Measurements from ENCODE around the gene PTPMT1.

Gene PTPMT1

DNA sequence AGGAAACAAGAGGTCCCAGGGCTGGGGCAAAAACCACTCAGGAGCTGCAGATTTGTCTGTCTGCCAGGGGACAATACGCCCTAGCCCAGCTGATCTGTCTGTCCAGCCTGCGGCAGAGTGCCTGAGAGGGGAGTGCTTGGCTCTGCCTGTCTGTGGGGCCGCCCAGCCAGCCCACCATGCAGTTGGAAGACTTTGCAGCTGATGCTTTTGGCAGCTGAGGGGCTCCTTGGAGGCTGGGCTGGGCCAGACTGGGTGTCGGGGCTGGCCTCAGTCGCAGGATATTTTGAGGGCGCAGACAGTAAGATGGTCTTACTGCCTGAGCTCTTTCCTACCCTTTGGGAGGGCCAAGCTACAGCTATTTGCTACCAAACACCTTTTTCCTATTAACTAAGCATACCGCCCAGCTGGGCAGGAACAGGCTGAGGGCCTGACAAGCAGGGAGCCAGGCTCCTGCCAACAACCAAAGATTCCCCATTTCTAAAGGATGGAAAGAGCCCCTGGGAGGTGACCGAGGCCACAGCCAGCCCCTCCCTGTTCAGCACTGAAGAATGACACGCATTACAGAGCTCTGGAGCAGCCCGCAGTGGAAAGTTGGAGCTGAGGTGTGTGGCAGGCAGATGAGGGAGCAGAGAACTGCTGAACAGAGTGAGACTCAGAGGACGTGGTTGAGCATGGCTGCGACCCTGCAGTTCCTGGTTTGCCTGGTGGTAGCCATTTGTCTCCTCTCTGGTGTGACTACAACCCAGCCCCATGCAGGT, 20.9 kb downstream of the PTPMT1 start, which contains the start of gene FAM180B:
FAM180B (plus strand) TSS at position 581 of the 758 bp plus-strand sequence; CDS start at position 672, 91 bp downstream.
- DNase-seq: peak; percentile 82

DNA sequence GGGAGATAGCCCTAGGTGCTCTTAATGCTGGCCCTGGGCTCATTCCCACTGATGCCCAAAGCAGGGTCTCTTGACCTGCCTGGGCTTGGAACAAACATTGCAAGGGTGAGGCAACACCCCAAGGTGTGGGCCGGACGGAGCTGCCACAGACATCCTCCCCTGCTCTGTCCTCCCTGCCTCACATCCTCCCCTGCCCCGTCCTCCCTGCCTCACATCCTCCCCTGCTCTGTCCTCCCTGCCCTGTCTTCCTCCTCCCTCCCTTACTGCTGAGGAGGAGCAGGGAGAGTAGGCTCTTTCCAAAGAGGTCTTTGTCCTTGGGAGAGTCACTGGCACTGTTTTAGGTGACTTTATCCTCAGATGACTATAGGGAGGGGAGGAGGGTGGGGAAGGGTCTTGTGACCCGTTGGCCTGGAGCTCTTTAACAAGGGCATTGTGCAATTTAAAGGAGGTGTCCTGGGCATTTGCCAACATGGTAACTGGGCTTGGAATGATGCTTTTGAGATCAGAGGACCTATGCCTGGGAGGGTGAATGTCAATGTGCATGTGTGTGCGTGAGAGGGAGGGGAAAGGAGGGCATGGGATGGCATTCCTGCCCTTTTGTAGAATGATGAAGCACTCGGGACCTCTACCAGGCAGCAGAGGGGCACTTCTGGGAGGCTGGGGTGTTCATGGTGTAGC, 21.8 kb downstream of the PTPMT1 start:
- DNase-seq: no peak

- peak; percentile 72 for DNase-seq
Observed at GRCh38 chr11:47587723-47588326, 22.4 kb downstream of the PTPMT1 start.

DNA sequence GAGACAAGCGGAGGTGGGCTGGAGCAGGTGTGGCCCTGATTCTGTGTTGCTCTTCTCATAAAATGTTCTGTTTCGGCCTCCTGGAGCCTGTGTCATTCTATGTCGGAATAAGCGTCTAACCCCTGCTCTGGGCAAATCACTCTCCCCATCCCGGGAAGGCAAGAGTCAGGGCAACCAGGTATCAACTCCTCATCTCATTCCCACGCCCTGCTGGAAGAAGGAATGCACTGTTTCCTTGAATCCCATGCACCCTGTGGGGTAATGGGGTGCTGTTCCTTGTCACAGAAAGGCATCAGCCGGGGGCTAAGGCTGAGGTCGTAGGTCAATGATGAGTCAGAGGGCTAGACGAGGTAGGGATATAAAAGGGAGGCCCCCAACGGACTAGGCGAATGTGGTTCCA, 23.7 kb downstream of the PTPMT1 start:
- DNase-seq: no peak

- DNase-seq: peak; percentile 65
Observed at GRCh38 chr11:47589584-47589976, 24.2 kb downstream of the PTPMT1 start.

GRCh38 chr11:47589977-47590861, 24.8 kb downstream of the PTPMT1 start:
- DNase-seq: peak; percentile 79

DNA sequence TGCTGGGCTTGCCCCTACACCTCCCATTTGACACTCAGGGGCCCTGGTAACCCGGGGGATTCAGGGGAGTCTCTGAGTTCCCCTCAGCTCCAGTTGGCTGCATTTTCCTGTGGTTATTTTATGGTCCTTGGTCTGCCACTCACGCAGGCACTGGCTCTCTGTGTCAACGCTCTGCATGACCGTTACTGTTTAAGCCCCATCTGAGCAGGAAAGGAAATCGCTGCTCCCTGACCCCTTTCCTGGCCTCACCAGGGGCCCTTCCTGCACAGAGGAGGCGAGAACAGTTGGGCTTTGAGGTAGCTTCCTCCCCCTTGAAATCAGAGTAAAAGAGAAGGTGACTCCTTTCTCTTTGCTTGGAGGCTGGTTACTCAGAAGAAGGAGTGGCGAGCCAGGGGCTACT, 26.4 kb downstream of the PTPMT1 start:
- no peak for DNase-seq

GRCh38 chr11:47592251-47592650, 26.9 kb downstream of the PTPMT1 start:
- DNase-seq: no peak

DNA sequence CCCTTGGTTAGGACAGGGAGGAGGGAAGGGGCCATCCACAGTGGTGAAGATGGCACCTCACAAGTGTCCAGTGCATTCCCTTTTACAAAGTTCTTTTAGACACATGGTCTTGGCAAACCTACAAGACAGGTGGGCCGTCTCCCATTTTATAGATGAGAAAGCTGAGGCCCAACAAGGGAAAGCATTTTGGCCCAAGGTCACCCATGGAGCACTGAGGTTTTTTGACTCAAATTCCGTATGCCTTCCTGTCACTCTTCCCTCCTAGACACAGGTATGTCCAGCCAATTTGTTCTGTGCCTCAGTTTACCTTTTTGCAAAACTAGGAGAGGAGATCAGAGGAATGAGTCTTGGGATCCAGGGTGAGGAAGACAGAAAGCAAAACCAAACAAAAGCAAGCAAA, 27.6 kb downstream of the PTPMT1 start:
- DNase-seq: no peak

- DNase-seq: no peak
Observed at GRCh38 chr11:47593492-47593933, 28.1 kb downstream of the PTPMT1 start.

DNA sequence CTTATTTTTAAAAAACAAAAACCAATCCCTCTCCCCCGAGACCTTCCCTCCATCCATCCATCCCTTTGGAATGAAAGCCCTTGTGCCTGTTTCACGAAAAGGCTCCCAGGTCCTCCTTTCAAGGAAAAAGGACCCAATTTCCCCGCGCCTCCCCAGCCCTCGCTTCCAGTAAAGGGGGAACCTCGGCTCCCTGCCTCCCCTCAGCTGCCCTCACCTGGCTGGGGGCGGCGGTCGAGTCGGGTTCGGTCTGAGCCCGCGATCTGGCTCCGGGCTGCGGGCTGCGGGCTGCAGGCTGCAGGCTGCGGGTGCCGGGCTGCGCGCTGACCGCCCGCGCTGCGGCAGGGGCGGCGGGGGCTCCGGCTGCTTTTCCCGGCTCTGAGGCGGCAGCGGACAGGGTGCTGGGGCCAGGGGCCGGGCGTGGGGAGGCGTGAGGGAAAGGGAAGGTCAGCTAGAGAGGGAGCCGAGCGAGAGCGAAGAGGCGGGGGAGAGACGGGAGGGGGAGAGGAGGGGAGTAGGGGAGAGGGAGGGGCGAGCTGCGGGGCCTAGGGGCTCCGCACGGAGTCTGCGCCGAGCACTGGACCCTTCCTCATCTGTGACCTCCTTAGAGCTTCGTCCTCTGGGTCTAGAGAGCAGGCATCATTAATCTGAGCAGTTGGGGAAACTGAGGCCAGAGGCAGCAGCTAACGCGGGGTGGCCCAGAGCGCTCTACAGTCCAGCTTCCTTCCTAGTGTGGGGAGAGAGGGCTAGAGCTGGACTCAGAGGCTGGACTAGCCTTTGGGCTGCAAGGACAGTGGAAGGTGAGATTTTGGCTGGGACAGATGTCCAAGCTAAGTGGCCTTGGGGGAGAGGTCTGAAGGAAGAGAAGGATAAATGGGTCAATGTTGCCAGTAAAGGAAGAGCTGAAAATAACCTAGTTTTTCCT, 28.8 kb downstream of the PTPMT1 start, which contains the start of gene C1QTNF4:
C1QTNF4 (minus strand) TSS at position 478 of the 922 bp plus-strand sequence. CDS start 3,601 bp downstream, outside the sequence.
- DNase-seq: no peak

DNA sequence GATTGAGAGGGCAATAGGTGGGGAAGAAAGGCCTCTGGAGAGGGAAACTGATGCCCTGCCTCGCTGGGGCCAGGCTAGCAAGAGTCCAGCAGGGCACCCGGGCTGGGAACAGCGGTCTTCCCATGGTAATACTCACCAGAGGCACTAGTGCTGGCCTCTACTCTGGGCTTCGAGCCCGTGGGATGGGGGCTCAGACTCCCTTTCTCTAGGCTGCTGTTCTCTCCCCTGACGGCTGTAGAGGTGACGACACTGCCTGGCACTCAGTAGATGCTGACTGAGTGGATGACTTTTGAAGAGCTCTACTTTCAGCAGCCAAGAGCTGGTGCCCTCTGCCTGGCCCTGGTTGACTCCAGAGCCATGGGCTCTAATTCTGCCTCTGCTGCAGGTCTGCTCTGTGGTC, 29.6 kb downstream of the PTPMT1 start:
- DNase-seq: no peak

- DNase-seq: no peak
Observed at GRCh38 chr11:47595967-47596366, 30.6 kb downstream of the PTPMT1 start.

GRCh38 chr11:47599902-47600301, 34.5 kb downstream of the PTPMT1 start:
- DNase-seq: no peak

DNA sequence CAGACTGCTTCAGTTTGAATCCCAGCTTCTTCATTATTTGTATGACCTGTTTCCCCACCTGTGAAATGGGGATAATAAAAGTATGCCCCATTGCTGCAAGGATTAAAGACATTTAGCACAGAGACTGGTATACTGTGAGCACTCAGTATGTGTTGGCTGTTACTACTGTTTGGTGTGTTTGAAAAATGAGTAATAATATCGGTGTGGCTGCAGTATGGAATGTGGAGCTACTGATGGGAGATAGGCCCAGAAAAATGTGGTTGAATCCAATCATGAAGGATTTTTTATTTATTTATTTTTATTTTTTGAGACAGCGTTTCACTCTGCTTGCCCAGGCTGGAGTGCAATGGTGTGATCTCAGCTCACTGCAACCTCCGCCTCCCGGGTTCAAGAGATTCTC, 37.9 kb downstream of the PTPMT1 start:
- no peak for DNase-seq

DNA sequence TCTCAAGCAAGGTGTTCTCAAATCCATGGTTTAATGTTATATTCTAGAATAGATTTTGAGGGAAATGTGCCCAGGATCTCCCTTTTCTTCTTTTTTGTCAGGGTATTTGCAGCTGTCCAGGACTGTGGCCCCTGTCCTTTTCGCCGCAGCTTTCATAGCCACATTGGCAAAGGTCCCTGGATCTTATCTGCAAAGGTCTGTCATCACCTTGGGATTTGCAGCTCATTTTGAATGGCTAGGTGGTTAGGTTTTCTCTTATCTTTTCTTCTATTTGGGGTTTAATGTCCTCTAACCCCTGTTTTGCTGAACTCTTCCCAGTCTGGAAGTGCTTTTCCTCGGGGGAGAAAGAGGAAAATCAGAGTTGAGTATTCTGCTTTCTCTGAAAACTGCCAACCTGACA, 40.5 kb downstream of the PTPMT1 start:
- no peak for DNase-seq

DNA sequence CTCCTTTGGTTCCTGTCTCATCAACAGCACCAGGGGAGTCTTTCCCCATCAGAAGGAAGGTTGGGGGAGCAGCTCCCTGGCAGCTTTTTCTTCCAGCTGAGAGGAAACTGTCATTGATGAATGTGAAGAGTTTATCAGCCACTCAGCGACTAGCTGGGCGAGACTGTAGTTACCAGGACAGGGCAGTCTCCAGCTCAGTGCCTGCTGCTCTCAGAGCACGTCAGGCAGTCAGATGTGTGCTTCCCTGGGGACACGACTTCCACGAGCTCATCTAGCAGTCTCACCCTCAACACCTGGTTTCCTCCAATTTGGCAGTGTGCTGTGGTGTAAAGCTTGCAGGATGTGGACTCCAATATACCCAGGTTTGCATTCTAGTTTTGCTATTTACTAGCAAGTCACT, 41.3 kb downstream of the PTPMT1 start:
- DNase-seq: no peak

DNA sequence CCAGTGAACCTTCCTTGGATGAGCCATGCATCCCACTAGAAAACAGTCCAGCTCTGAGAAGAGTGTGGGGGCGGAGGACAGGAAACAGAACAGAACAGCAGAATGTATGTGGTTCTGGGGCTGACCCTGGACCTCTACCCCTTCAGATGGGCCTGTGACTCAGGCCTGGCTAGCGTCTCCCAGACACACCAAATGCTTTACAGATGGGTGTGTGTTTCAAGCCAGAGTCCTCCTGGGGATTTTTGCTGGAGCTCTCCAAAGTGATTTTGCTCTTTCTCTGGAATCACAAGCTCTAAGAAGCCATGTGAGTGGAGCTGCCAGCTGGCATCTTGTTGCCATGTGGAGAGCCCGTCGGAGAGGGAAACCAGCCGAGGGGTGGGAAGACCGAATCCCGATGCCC, 42.0 kb downstream of the PTPMT1 start:
- peak; percentile 55 for DNase-seq

GRCh38 chr11:47609675-47610074, 44.3 kb downstream of the PTPMT1 start:
- DNase-seq: no peak

GRCh38 chr11:47611348-47611794, 46.0 kb downstream of the PTPMT1 start:
- DNase-seq: no peak

- DNase-seq: no peak
Observed at GRCh38 chr11:47615249-47615648, 49.9 kb downstream of the PTPMT1 start.
